A549 (cell line): ENCODE results near the gene BABAM2. TPM values are rescaled to one million over a fixed set of nuclear protein-coding genes. Genes with fewer than 3 reads are reported as not detected.
A peak's percentile ranks its signal among the peaks of the same experiment; 100 is the strongest.

Source experiments
- ATAC-seq, 2 experiments: fragments of 200-7000 bp in 1 of 2; fragments of >200 bp in 1 of 2; cut with Nextera tagmentation in 1 of 2; cut with Tn5 transposase in 1 of 2; 3 replicates each; pipeline versions ENCODE4 v1.8.0 to v1.9.1; 2018 to 2020; ENCODE audit warnings: mild to moderate bottlenecking in 1 of 2, moderate library complexity in 1 of 2
- CTCF ChIA-PET: fragments of 300-600 bp; sonication (Branson Sonifier 250); formaldehyde crosslinking; extraction: SDS; loops from one replicate; lab custom pipeline; 2021; ENCODE audit warnings: antibody characterized with exemption, inconsistent platforms; lab: Yijun Ruan, JAX
- POLR2A ChIA-PET: fragments of 350-600 bp; formaldehyde crosslinking; extraction: SDS; loops from one replicate; lab custom pipeline; 2021; ENCODE audit warnings: antibody characterized with exemption, inconsistent platforms; lab: Yijun Ruan, JAX
- DNase-seq, 2 experiments: peaks; one replicate each; pipeline versions ENCODE4 v3.0.0 to v3.0.0-alpha.2; 2011 to 2016; ENCODE audit warnings: low read depth in 1 of 2, low spot score in 1 of 2
- FAIRE-seq: peaks from 2 replicates; lab custom pipeline; 2011; peaks lifted over from hg19 to GRCh38; lab: Jason Lieb, UNC
- H3K27ac ChIP-seq, 2 experiments: fragments of >200 bp; sonication (Bioruptor Twin); formaldehyde crosslinking; 3 replicates each; pipeline ENCODE4 v1.5.1; 2016 to 2017
- H3K4me1 ChIP-seq: fragments of >200 bp; sonication (Bioruptor Twin); formaldehyde crosslinking; 3 replicates; pipeline ENCODE4 v1.6.1; 2016
- H3K4me2 ChIP-seq: fragments of >200 bp; sonication (Bioruptor Twin); formaldehyde crosslinking; 3 replicates; pipeline ENCODE4 v1.6.1; 2016
- H3K4me3 ChIP-seq: fragments of >200 bp; sonication (Bioruptor Twin); formaldehyde crosslinking; 3 replicates; pipeline ENCODE4 v1.5.1; 2016
- H3K9me3 ChIP-seq: fragments of >200 bp; sonication (Bioruptor Twin); formaldehyde crosslinking; 3 replicates; pipeline ENCODE4 v1.6.1; 2016
- CBX2 ChIP-seq: fragments of 200-600 bp; sonication (generic); IDR thresholded peaks from 2 replicates; pipeline ENCODE4 v1.6.1; 2016; ENCODE audit warnings: low read depth, mild to moderate bottlenecking, borderline replicate concordance
- CEBPB ChIP-seq, 2 experiments: fragments of >200 bp in 1 of 2; sonication (Bioruptor Twin) in 1 of 2; formaldehyde crosslinking in 1 of 2; IDR thresholded peaks; 2 replicates each; pipeline ENCODE4 v1.6.1; 2012 to 2016
- CHD2 ChIP-seq: fragments of 150-350 bp; IDR thresholded peaks from 2 replicates; pipeline ENCODE4 v1.6.1; 2014; ENCODE audit warnings: low read length; ENCODE audit not compliant: partially characterized antibody
- CTCF ChIP-seq: fragments of >200 bp; sonication (Bioruptor Twin); formaldehyde crosslinking; IDR thresholded peaks from 3 replicates; pipeline ENCODE4 v1.5.1; 2016
- EHMT2 ChIP-seq: fragments of 200-600 bp; sonication (generic); IDR thresholded peaks from 2 replicates; pipeline ENCODE4 v1.6.1; 2016; ENCODE audit warnings: antibody characterized with exemption, low read depth, mild to moderate bottlenecking, moderate library complexity
- ESRRA ChIP-seq: fragments of 150-350 bp; IDR thresholded peaks from 2 replicates; pipeline ENCODE4 v1.6.1; 2014; ENCODE audit warnings: mild to moderate bottlenecking, low read length, borderline replicate concordance
- FOSB ChIP-seq: fragments of 250-450 bp; sonication (Bioruptor Pico); IDR thresholded peaks from 2 replicates; pipeline ENCODE4 v1.5.0; 2020; ENCODE audit warnings: mild to moderate bottlenecking, moderate library complexity
- GATA3 ChIP-seq: IDR thresholded peaks from 2 replicates; pipeline ENCODE4 v1.6.1; 2012; ENCODE audit warnings: borderline replicate concordance
- HES2 ChIP-seq: fragments of >200 bp; sonication (Bioruptor Twin); formaldehyde crosslinking; IDR thresholded peaks from 2 replicates; pipeline ENCODE4 v1.6.1; 2016
- HEYL ChIP-seq: fragments of 250-450 bp; sonication (Bioruptor Pico); IDR thresholded peaks from 2 replicates; pipeline ENCODE4 v1.8.0; 2021; ENCODE audit warnings: mild to moderate bottlenecking, moderate library complexity
- HOXB13 ChIP-seq: fragments of 250-450 bp; sonication (Bioruptor Pico); IDR thresholded peaks from 2 replicates; pipeline ENCODE4 v1.5.0; 2020; ENCODE audit warnings: low read depth, mild to moderate bottlenecking, moderate library complexity
- HOXB5 ChIP-seq: fragments of 250-450 bp; sonication (Bioruptor Pico); IDR thresholded peaks from 2 replicates; pipeline ENCODE4 v1.5.0; 2020; ENCODE audit warnings: mild to moderate bottlenecking, moderate library complexity
- JUN ChIP-seq, 2 experiments: fragments of >200 bp; sonication (Bioruptor Twin); formaldehyde crosslinking; IDR thresholded peaks; 2 replicates in 1 of 2; 3 replicates in 1 of 2; pipeline ENCODE4 v1.6.1; 2016 to 2017
- JUNB ChIP-seq: fragments of >200 bp; sonication (Bioruptor Twin); formaldehyde crosslinking; IDR thresholded peaks from 2 replicates; pipeline ENCODE4 v1.6.1; 2016
- MAFK ChIP-seq: fragments of 450-650 bp; IDR thresholded peaks from 2 replicates; pipeline ENCODE4 v1.6.1; 2014; ENCODE audit not compliant: partially characterized antibody
- MAX ChIP-seq: IDR thresholded peaks from 2 replicates; pipeline ENCODE4 v1.6.1; 2012
- MAZ ChIP-seq: fragments of 150-350 bp; IDR thresholded peaks from 2 replicates; pipeline ENCODE4 v1.6.1; 2014; ENCODE audit warnings: antibody characterized with exemption, low read depth, low read length, borderline replicate concordance
- NFE2L2 ChIP-seq: fragments of 150-350 bp; conservative IDR thresholded peaks from 2 replicates; pipeline ENCODE4 v1.6.1; 2014; ENCODE audit warnings: low read length
- NR3C1 ChIP-seq: fragments of >200 bp; sonication (Bioruptor Twin); formaldehyde crosslinking; IDR thresholded peaks from 3 replicates; pipeline ENCODE4 v1.6.1; 2017
- PBX3 ChIP-seq: IDR thresholded peaks from 2 replicates; pipeline ENCODE4 v1.6.1; 2012
- RAD21 ChIP-seq, 2 experiments: fragments of >200 bp in 1 of 2; sonication (Bioruptor Twin) in 1 of 2; formaldehyde crosslinking in 1 of 2; IDR thresholded peaks in 1 of 2; conservative IDR thresholded peaks in 1 of 2; 2 replicates in 1 of 2; 3 replicates in 1 of 2; pipeline ENCODE4 v1.6.1; 2012 to 2018; ENCODE audit warnings: inconsistent platforms in 1 of 2
- RFX5 ChIP-seq: fragments of 450-650 bp; IDR thresholded peaks from 2 replicates; pipeline ENCODE4 v1.7.1; 2014; ENCODE audit warnings: antibody characterized with exemption, mild to moderate bottlenecking, moderate library complexity
- RNF2 ChIP-seq: fragments of 200-600 bp; sonication (generic); IDR thresholded peaks from 2 replicates; pipeline ENCODE4 v1.6.1; 2016; ENCODE audit warnings: low read depth, mild to moderate bottlenecking, antibody characterized with exemption, moderate library complexity, borderline replicate concordance
- SMC3 ChIP-seq: fragments of >200 bp; sonication (Bioruptor Twin); formaldehyde crosslinking; IDR thresholded peaks from 3 replicates; pipeline ENCODE4 v1.6.1; 2018; ENCODE audit warnings: inconsistent platforms
- TFCP2L1 ChIP-seq: fragments of 250-450 bp; sonication (Bioruptor Pico); IDR thresholded peaks from 2 replicates; pipeline ENCODE4 v1.5.0; 2021; ENCODE audit warnings: mild to moderate bottlenecking
- USF2 ChIP-seq: fragments of 450-650 bp; IDR thresholded peaks from 2 replicates; pipeline ENCODE4 v1.6.1; 2014; ENCODE audit warnings: antibody characterized with exemption
- ZFP36 ChIP-seq: fragments of 450-650 bp; IDR thresholded peaks from 2 replicates; pipeline ENCODE4 v1.6.1; 2014; ENCODE audit warnings: borderline replicate concordance; ENCODE audit not compliant: partially characterized antibody
- WGBS: methylation state at CpG from one replicate; pipeline ENCODE4 v1.1.6; 2017; ENCODE audit errors: missing lambda C conversion rate; 5-methylcytosine and 5-hydroxymethylcytosine counted together
- polyA plus RNA-seq, 4 experiments: library from polyadenylated mRNA; depleted of rRNA in 3 of 4; stranded (reverse); fragments of >200 nt; fragmentation: RNase III in 1 of 4; extraction: RNeasy Plus Mini Kit Qiagen cat#74134 plus additional on column Dnase treatment in 1 of 4; gene quantifications; 2 replicates in 3 of 4; 3 replicates in 1 of 4; pipeline ENCODE4 v1.2.3, GENCODE V29; 2011 to 2017

Gene BABAM2
- polyA plus RNA-seq, 2 of the 4 experiments (the other 2 are of a cell fraction): 53.7 to 78.4 TPM

- ChIA-PET POLR2A (no interaction called here), CTCF (no interaction called here)
- Histone ChIP-seq H3K27ac (peak overlapping the region; percentile 90 to 93; a peak in 4 of 6 replicates), H3K4me3 (no peak overlapping the region), H3K4me2 (no peak overlapping the region), H3K9me3 (no peaks in the 10 kb centered on the region), H3K4me1 (peaks cover 45% of the 10 kb centered on the region)
- WGBS: 85% methylated on average over 1 of the region's 1 CpG
- ATAC-seq (no peak), DNase-seq (no peak), FAIRE-seq (no peak)
- TF ChIP-seq CEBPB (IDR thresholded peaks at IDR 0.05): no peak
- no peak for TF ChIP-seq ZFP36
- no peak for TF ChIP-seq HEYL (CRISPR knock-in tag)
- TF ChIP-seq RAD21 (conservative IDR thresholded peaks at IDR 0.05 in 1 of 2, IDR thresholded peaks at IDR 0.05 in 1 of 2): no peak
- TF ChIP-seq CHD2: no peak
- TF ChIP-seq EHMT2: no peak
- no peak for TF ChIP-seq HOXB5
- no peak for TF ChIP-seq RFX5
- no peak for TF ChIP-seq TFCP2L1
- no peak for TF ChIP-seq ESRRA
- TF ChIP-seq PBX3: no peak
- no peak for TF ChIP-seq JUN (IDR thresholded peaks at IDR 0.05)
- no peak for TF ChIP-seq SMC3
- TF ChIP-seq USF2: no peak
- TF ChIP-seq HES2: no peak
- TF ChIP-seq NFE2L2: no peak
- no peak for TF ChIP-seq GATA3
These were observed 376.8 kb downstream of the BABAM2 start for GRCh38 chr2:28267282-28267681.

- ATAC-seq: no peak
- Histone ChIP-seq H3K4me3 (no peak overlapping the region), H3K27ac (peak overlapping the region; percentile 90 to 93), H3K4me1 (peaks cover 45% of the 10 kb centered on the region), H3K9me3 (no peaks in the 10 kb centered on the region), H3K4me2 (peak overlapping the region; percentile 53)
- 92% methylated on average over 4 of the region's 4 CpGs for WGBS
- ChIA-PET POLR2A (interaction anchor here (0.9 to 3.7 kb wide), 2 partner anchors 123 to 545 kb away, joined by 3 to 16 read pairs; no protein-coding TSS in a partner anchor), CTCF (interaction anchor here (2.0 kb wide), 1 partner anchor 10 kb away, joined by 5 read pairs; no protein-coding TSS in a partner anchor)
- FAIRE-seq: no peak
- DNase-seq: no peak
- TF ChIP-seq MAX (no peak), CEBPB (IDR thresholded peaks at IDR 0.05) (0 out of 4 replicates have a peak, but pooled peaks of 1 of the 2 experiments have one; percentile 24)
These were observed 377.9 kb downstream of the BABAM2 start for GRCh38 chr2:28268386-28268785.

- Histone ChIP-seq H3K4me3 (no peak overlapping the region), H3K27ac (peak overlapping the region; percentile 90 to 93), H3K4me1 (peaks cover 51% of the 10 kb centered on the region), H3K4me2 (peak overlapping the region; percentile 53), H3K9me3 (no peaks in the 10 kb centered on the region)
- WGBS: 7% methylated on average over 4 of the region's 4 CpGs
- ChIA-PET POLR2A (interaction anchor here (0.7 to 3.7 kb wide), 4 partner anchors 9 to 546 kb away, joined by 3 to 16 read pairs (median 3); no protein-coding TSS in a partner anchor), CTCF (interaction anchor here (0.6 to 2.0 kb wide), 5 partner anchors 9 to 546 kb away, joined by 3 to 5 read pairs (median 3); no protein-coding TSS in a partner anchor)
- ATAC-seq (peak; percentile 93 to 95), FAIRE-seq (peak; percentile 89), DNase-seq (peak; percentile 72 to 86)
- TF ChIP-seq NR3C1 (no peak), MAFK (peak; percentile 82), HOXB13 (no peak), JUNB (peak; percentile 37; the same call in 1 of the 2 replicates), CBX2 (no peak), RNF2 (no peak), FOSB (CRISPR knock-in tag) (no peak), ESRRA (no peak), CTCF (no peak), PBX3 (no peak), MAZ (no peak), GATA3 (peak; percentile 81), RAD21 (conservative IDR thresholded peaks at IDR 0.05 in 1 of 2, IDR thresholded peaks at IDR 0.05 in 1 of 2) (peak; percentile 26 to 28; a peak in 3 of 5 replicates)
These were observed 378.7 kb downstream of the BABAM2 start for GRCh38 chr2:28269019-28269784.
